SK-N-MC (cell line): ENCODE measurements around the gene TMCO4.

Experiments
- DNase-seq: peaks from one replicate; pipeline ENCODE4 v3.0.0-alpha.2; 2011; ENCODE audit warnings: low read depth, low spot score
- H3K27ac ChIP-seq: fragments of 200-600 bp; sonication (generic); 2 replicates; pipeline ENCODE4 v1.5.1; 2016; ENCODE audit warnings: mixed run types
- H3K36me3 ChIP-seq: fragments of 200-600 bp; sonication (generic); 2 replicates; pipeline ENCODE4 v1.6.1; 2017; ENCODE audit warnings: antibody characterized with exemption, low read length, mixed read lengths; ENCODE audit not compliant: insufficient read depth
- H3K4me3 ChIP-seq: fragments of 200-600 bp; sonication (generic); 2 replicates; pipeline ENCODE4 v1.5.1; 2016
- H3K9ac ChIP-seq: fragments of 200-600 bp; sonication (generic); 2 replicates; pipeline ENCODE4 v1.8.0; 2017; ENCODE audit warnings: mixed run types, mixed read lengths; ENCODE audit not compliant: insufficient read length
- H3K9me3 ChIP-seq: fragments of 200-600 bp; sonication (generic); 2 replicates; pipeline ENCODE4 v1.6.1; 2017; ENCODE audit warnings: low read depth, mild to moderate bottlenecking, antibody characterized with exemption, low read length, moderate library complexity, mixed read lengths
- EZH2 ChIP-seq: fragments of 200-600 bp; sonication (generic); IDR thresholded peaks from one replicate; pipeline ENCODE4 v1.6.1; 2017; ENCODE audit warnings: antibody characterized with exemption
- FOXP2 ChIP-seq: optimal IDR thresholded peaks from 2 replicates; pipeline ENCODE3; 2011; ENCODE audit warnings: mild to moderate bottlenecking, moderate library complexity; ENCODE audit not compliant: insufficient read depth; ENCODE audit errors: extremely low read length, control extremely low read depth
- POLR2AphosphoS5 ChIP-seq: IDR thresholded peaks from 2 replicates; pipeline ENCODE4 v1.6.1; 2012; ENCODE audit warnings: mild to moderate bottlenecking, low read depth, low read length, borderline replicate concordance

TMCO4 gene

GRCh38 chr1:19815801-19816736 lies 16.4 kb upstream of the TMCO4 start:
- no peak overlapping the region for H3K4me3 ChIP-seq
- TF ChIP-seq FOXP2 = no peak
- TF ChIP-seq POLR2AphosphoS5 = no peak
- TF ChIP-seq EZH2 = no peak
- no peaks in the 10 kb centered on the region for H3K36me3 ChIP-seq
- no peak for DNase-seq
- no peaks in the 10 kb centered on the region for H3K9me3 ChIP-seq
- H3K9ac ChIP-seq = no peak overlapping the region
- H3K27ac ChIP-seq = no peak overlapping the region

- no peak for DNase-seq
- H3K9ac ChIP-seq = no peak within 1 kb of the TSS
- TF ChIP-seq EZH2 (no peak), POLR2AphosphoS5 (no peak), FOXP2 (no peak)
Observed at GRCh38 chr1:19814681-19815503, 15.2 kb upstream of the TMCO4 start, which contains the start of gene RNF186. TSS of gene RNF186 (minus strand) at chr1:19815283. CDS start at chr1:19815101, 182 bp downstream.

GRCh38 chr1:19814244-19814661 lies 14.5 kb upstream of the TMCO4 start:
- Histone ChIP-seq H3K9ac (no peak overlapping the region), H3K36me3 (no peaks in the 10 kb centered on the region), H3K4me3 (no peak overlapping the region), H3K27ac (no peak overlapping the region), H3K9me3 (no peaks in the 10 kb centered on the region)
- TF ChIP-seq EZH2 (no peak), FOXP2 (no peak), POLR2AphosphoS5 (no peak)
- no peak for DNase-seq

More at GRCh38 chr1:19814681-19815503, 15.2 kb upstream of the TMCO4 start, which contains the start of gene RNF186:
- no peaks in the 10 kb centered on the region for H3K36me3 ChIP-seq
- no peaks in the 10 kb centered on the region for H3K9me3 ChIP-seq
- H3K27ac ChIP-seq = no peak within 1 kb of the TSS
- no peak within 1 kb of the TSS for H3K4me3 ChIP-seq

GRCh38 chr1:19813643-19813960 lies 13.9 kb upstream of the TMCO4 start:
- Histone ChIP-seq H3K27ac (no peak overlapping the region), H3K9ac (no peak overlapping the region), H3K9me3 (no peaks in the 10 kb centered on the region), H3K4me3 (no peak overlapping the region), H3K36me3 (no peaks in the 10 kb centered on the region)
- TF ChIP-seq POLR2AphosphoS5 = no peak
- TF ChIP-seq FOXP2 = no peak
- no peak for TF ChIP-seq EZH2
- no peak for DNase-seq

- Histone ChIP-seq H3K9ac (no peak overlapping the region), H3K36me3 (no peaks in the 10 kb centered on the region)
Observed at GRCh38 chr1:19812875-19813642, 13.3 kb upstream of the TMCO4 start.

GRCh38 chr1:19811206-19811851 lies 11.6 kb upstream of the TMCO4 start:
- Histone ChIP-seq H3K9ac (no peak overlapping the region), H3K36me3 (no peaks in the 10 kb centered on the region), H3K4me3 (no peak overlapping the region), H3K27ac (no peak overlapping the region), H3K9me3 (no peaks in the 10 kb centered on the region)
- TF ChIP-seq EZH2 (no peak), POLR2AphosphoS5 (no peak), FOXP2 (no peak)
- no peak for DNase-seq

More at GRCh38 chr1:19812875-19813642, 13.3 kb upstream of the TMCO4 start:
- Histone ChIP-seq H3K4me3 (no peak overlapping the region), H3K9me3 (no peaks in the 10 kb centered on the region), H3K27ac (no peak overlapping the region)
- TF ChIP-seq POLR2AphosphoS5 = no peak
- TF ChIP-seq FOXP2 = no peak
- no peak for TF ChIP-seq EZH2
- DNase-seq = no peak

- Histone ChIP-seq H3K4me3 (no peak overlapping the region), H3K36me3 (no peaks in the 10 kb centered on the region), H3K9me3 (no peaks in the 10 kb centered on the region), H3K27ac (no peak overlapping the region), H3K9ac (no peak overlapping the region)
- DNase-seq = no peak
- TF ChIP-seq EZH2 (no peak), POLR2AphosphoS5 (no peak), FOXP2 (no peak)
Observed at GRCh38 chr1:19809044-19809750, 9.5 kb upstream of the TMCO4 start.
